HG03432 (cell line): ENCODE results near the gene ZNF414.
"Not testable (repeated sequence)": the region's sequence is repeated elsewhere in the genome, so short reads cannot be mapped to it uniquely, and the experiment has no call there.

ENCODE experiments used
- ATAC-seq: cut with Tn5 transposase; IDR thresholded peaks from one replicate; pipeline ENCODE4 v1.9.1; 2021; ENCODE audit warnings: mild to moderate bottlenecking, moderate library complexity; ENCODE audit not compliant: unreplicated experiment

ZNF414 gene

DNA sequence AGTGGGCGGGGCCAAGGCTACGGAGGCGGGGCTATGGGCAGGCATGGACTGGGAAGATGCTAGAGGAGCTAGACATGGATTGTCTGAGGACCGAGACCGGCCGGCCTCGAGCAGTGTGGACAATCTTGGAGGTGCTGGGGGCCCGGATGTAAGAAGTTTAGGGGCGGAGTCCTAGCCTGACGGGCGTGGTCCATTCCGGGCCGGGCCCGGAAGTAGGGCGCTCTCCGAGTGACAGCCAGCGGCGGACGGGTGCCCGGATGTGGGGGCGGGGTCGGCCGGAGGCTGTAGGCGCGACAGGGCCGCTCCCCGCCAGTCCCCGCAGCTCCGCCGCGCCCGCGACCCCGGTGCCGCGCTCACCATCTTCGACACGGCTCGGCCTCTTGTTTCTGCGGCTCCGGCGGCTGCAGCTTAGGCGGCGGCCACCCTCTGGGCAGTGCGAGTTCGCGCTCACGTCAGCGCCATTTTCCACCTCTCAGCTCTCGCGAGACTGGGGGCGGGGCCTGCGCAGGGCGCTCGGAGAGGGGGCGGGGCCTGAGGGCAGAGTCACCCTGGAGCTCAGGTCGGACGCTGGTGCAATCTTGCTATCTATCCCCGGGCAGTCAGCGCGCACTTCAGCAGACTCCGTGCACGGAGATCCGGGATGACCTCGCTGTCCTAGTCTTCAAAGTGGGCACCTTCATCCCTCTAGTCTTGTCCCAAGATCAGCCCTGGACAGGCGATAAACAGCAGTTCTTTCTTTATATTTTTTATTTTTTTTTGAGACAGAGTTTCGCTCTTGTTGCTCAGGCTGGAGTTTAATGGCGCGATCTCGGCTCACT, at the start of gene ZNF414:
ZNF414 (minus strand) TSS at position 481 of the 818 bp plus-strand sequence; CDS start at position 360, 121 bp downstream.
- ATAC-seq: peak; percentile 85

- ATAC-seq: no peak
These were observed 47.3 kb upstream of the ZNF414 start for GRCh38 chr19:8561075-8561764.

DNA sequence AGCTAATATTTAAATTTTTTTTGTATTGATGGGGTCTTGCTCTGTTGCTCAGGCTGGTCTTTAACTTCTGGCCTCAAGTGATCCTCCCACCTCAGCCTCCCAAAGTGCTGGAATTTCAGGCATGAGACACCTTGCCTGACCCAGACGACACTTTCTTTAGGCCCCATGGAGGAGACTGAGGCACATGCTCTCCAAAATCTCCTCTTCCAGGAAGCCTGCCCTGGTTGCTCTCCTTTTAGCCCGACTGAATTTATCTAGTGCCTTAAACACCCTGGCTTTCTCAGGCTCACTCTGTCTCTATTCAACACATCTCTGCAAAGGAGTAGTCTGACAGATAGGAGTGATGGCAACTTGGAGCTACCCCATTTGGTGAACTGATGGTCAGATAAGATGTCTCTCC, 44.4 kb upstream of the ZNF414 start:
- ATAC-seq: no peak

GRCh38 chr19:8557642-8558238, 43.8 kb upstream of the ZNF414 start:
- ATAC-seq: no peak

DNA sequence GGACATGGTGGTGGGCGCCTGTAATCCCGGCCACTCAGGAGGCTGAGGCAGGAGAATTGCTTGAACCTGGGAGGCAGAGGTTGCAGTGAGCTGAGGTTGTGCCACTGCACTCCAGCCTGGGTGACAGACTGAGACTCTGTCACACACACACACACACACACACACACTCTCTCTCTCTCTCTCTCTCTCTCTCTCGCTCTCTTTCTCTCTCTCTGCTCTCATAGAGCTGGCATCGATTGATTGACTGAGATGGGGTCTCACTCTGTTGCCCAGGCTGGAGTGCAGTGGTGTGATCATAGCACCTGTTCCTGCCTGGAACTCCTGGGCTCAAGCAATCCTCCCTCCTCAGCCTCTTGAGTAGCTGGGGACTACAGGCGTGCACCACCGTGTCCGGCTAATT, 39.8 kb upstream of the ZNF414 start:
- not testable (repeated sequence) for ATAC-seq

DNA sequence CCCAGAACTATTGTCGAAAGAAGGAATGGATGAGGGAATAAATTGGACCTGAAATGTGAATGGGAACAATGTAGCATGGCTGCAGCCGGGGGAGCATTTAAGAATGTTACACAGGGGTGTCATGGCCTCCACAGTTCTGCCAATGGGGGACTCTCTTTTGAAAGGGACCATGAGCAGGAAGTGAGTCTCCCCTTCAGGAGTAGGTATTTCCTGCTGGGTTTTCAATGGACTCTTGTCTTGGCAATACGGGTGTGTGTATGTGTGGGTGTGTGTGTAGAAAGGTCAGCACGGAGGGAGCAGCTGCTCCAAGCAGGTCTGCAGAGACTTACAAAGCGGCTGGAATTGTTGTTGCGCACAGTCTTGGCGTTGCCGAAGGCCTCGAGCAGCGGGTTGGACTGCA, 38.8 kb upstream of the ZNF414 start:
- ATAC-seq: no peak

GRCh38 chr19:8550070-8550469, 36.1 kb upstream of the ZNF414 start:
- ATAC-seq: no peak

DNA sequence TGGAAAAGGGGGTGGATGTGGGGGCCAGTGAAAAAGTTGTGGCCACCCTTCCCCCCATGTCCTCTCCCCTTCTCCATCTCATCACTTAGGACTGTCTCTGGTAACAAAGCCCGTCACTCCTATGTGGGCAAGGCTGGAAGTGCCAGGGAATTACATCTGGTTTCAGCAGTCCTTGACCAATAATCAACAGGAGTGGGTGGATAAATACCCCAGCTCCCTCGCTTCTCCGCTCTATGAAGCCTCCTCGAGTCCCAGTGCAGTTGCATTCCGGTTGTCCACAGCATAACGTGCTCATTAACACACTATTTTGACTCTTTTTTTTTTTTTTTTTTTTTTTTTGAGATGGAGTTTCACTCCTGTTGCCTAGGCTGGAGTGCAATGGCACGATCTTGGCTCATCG, 31.8 kb upstream of the ZNF414 start:
- ATAC-seq: no peak

DNA sequence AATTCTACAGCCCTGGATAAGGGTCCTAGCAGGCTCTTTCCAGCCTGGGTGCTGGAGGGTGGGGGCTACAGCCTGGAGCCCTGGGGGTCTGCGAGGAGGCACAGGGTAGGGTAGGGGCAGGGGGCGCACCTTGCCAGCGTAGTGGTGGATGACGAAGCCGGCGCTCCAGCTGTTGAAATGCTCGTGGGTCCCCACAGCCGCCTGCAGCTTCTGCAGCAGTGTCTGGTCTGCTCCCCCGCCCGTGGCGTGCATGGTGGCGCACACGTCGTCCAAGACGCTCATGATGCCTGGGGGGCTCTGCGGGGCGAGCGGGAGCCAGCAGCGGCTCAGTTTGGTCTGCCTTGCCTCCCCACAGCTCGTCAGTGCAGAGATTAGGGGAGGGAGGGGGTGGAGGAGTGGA, 30.2 kb upstream of the ZNF414 start:
- ATAC-seq: no peak

DNA sequence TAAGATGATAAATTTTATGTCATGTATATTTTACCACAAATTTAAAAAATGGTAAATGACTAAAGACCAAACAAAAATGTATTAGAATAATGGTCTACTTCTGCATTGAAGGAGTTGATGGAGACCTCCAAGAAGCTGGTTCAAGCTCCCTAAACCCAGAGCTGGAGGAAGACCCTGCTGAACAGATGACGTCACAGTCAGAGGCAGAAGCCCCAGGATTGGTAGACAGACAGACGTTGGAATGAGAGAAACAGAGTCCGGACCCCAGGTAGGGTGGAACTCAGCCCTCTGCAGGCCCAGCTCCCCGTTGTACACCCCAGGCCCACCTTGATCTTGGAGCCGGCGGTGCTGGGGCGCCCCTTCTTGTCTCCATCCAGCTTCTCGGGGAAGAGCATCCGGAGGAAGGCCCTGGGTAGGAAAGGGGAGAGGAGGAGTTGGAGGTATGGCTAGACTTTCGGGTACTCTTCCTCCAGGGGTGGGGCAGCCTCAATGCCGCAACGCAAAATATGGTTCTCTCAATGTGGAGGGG, 25.7 kb upstream of the ZNF414 start:
- ATAC-seq: no peak

GRCh38 chr19:8537099-8537498, 23.1 kb upstream of the ZNF414 start:
- ATAC-seq: no peak

DNA sequence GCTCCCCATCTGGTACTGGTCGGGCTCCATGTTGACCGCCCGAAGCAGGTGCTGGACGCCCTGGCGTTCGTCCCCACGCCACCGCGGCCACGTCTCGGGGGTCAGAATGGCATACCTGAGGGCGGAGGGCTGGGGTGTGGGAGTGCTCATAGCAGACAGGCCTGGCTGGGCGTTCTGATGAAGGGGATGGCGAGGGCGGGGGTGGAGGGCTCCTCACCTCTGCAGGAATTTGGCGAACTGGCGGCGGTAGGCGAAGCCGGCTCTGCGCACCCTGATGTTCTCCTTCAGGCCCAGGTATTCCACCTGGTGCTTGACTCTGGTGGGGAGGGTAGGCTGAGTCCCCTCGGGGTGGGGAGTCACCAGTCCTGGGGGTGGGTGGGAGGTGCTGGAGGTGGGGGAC, 22.3 kb upstream of the ZNF414 start:
- no peak for ATAC-seq

DNA sequence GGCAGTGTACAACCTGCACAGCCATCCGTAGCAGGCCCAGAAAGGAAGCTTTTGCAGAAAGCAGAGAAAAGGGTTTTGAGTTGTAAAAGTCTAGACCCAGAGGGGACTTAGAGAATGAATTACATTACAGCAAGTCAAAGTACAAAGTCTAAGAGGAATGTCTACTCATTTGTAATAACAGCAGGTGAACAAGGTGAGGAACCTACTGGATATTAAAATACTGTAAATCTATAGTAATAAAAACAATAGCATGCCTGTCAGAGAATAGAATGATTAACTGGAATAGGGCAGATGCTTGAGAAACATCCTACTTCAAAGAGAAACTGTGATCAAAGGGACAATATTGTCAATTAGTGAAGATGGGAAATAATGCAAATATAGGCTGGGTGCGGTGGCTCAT, 18.3 kb upstream of the ZNF414 start:
- no peak for ATAC-seq

GRCh38 chr19:8531470-8531869, 17.5 kb upstream of the ZNF414 start:
- ATAC-seq: no peak

DNA sequence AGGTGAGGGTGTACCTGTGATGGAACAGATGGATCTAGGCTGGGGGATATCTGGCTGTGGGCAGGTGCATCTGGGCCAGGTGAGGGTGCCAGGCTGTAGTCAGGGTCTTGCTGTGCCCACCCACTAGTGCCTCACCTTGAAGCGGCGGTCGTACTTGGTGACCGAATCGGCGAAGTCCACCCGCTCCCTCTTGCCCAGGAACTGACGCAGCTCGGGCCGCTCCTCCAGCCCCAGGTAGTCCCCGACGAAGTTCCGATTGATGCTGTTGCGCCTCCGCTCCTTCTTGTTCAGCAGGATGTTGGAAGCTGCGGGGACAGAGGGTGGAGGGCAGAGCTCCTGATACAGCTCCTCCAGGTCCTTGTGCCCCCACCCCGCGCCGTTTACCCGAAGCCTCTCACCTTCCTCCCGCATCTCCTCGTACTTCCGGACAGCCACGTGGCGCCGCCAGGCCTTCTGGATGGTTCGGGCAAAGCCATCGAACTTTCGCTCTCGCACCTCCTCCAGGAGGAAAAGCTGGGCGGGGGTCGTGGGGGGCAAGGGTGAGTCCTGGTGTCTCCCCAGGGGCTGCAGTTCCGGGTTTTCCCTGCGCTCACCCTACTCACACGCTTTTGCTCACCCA, 16.2 kb upstream of the ZNF414 start:
- no peak for ATAC-seq

- ATAC-seq: no peak
These were observed 15.5 kb upstream of the ZNF414 start for GRCh38 chr19:8529369-8530006.

DNA sequence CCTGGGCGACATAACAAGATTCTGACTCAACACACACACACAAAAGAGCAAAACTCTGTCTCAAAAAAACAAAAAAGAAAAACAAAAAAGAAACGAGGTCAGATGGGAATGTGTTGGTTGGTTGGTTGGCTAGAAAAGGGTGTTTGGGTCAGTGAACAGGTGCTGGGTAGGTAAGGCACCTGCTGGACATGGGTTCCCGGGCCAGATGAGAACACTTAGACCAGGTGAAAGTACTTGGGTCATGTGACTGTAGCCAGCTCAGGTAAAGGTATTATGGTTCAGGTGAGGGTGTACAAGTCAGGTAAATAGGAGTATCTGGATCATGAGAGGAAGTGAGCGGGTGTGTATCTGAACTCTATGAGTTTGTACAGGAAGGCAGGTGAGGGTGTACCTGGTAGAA, 14.5 kb upstream of the ZNF414 start:
- no peak for ATAC-seq

DNA sequence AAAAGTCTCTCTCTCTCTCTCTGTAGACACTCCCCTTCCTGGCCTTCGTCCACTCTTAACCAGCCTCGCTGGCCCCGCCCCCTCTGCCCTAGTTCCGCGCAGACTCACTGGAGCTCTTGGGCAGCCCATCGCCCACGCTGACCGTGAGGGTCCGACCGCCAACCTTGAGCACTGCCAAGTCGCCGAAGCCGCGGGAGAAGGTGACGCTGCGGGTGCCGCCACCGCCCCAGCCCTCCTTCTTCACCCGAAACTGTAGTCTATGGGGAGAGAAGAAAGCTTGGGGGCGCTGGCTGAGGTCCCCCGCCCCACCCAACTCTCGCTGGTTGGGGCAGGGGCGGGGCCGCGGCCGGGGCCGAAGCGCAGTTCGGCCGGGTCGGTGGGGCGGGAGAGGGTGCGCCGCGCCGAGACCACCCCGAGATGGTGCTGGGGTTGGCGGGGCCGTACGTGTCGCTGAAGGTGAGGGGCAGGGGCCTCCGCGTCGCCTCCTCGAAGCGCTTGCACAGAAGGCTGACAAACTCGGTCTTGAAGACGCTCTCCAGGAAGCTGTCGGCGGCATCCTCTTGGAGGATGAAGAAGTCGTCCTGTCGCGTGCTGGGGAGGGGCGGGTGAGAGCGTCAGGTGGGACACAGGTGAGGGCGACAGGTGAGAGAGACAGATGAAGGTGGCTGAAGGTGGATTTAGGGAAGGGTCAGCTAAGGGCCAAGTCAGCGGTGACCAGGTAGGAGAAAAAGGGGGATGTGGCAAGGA, 12.6 kb upstream of the ZNF414 start:
- ATAC-seq: no peak

GRCh38 chr19:8525401-8525684, 11.4 kb upstream of the ZNF414 start:
- ATAC-seq: no peak

DNA sequence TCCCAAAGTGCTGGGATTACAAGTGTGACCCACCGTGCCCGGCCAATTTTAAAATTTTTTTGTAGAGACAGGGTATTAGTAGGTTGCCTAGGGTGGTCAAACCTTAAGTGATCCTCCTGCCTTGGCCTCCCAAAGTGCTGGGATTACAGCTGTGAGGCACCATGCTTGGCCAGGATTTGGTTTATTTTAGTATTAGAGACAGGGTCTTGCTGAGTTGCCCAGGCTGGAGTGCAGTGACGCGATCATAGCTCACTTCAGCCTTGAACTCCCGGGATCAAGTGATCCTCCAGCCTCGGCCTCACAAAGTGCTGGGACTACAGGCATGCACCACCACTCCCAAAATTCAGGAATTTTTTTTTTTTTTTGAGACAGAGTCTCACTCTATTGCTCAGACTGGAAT, 5.4 kb upstream of the ZNF414 start:
- ATAC-seq: no peak
